Naive thymus-derived CD8-positive, alpha-beta T cell (primary cell): ENCODE results near the gene PPP1R13B. TPM values are rescaled to one million over a fixed set of nuclear protein-coding genes. Genes with fewer than 3 reads are reported as not detected.

Experiments used
- ATAC-seq, 2 donors: fragments of 150-1000 bp; cut with Tn5 transposase in 1 of 2; sonication (Bioruptor Pico), chemical (Tn5 transposase) in 1 of 2; 1 replicate in 1 of 2; 2 replicates in 1 of 2; pipeline ENCODE4 v1.10.0; 2021; ENCODE audit warnings: mild to moderate bottlenecking in 2 of 2, moderate library complexity in 2 of 2
- POLR2A ChIA-PET: fragments of 350-600 bp; sonication (Branson Sonifier 250); formaldehyde crosslinking; loops from one replicate; lab custom pipeline; 2021; ENCODE audit warnings: antibody characterized with exemption; lab: Charles Lee
- DNase-seq, 10 donors: peaks; one replicate each; pipeline versions ENCODE4 v3.0.0 to v3.0.0-alpha.2; 2020 to 2022
- H3K27ac Mint-ChIP-seq, 10 donors: one replicate each; pipeline ENCODE4 v1.8.0; 2020 to 2022; ENCODE audit warnings: mild to moderate bottlenecking in 10 of 10, mixed read lengths in 10 of 10, moderate library complexity in 4 of 10, inconsistent platforms in 1 of 10
- H3K27me3 Mint-ChIP-seq, 5 donors: one replicate each; pipeline ENCODE4 v1.8.0; 2021 to 2022; ENCODE audit warnings: mixed read lengths in 5 of 5
- H3K36me3 Mint-ChIP-seq, 3 donors: one replicate each; pipeline ENCODE4 v1.8.0; 2020 to 2022; ENCODE audit warnings: mixed read lengths in 3 of 3, mild to moderate bottlenecking in 2 of 3, inconsistent platforms in 1 of 3
- H3K4me1 Mint-ChIP-seq, 4 donors: one replicate each; pipeline ENCODE4 v1.8.0; 2021 to 2022; ENCODE audit warnings: mixed read lengths in 4 of 4
- H3K4me3 Mint-ChIP-seq, 10 donors: one replicate each; pipeline ENCODE4 v1.8.0; 2020 to 2022; ENCODE audit warnings: mild to moderate bottlenecking in 10 of 10, mixed read lengths in 10 of 10, moderate library complexity in 6 of 10, inconsistent platforms in 1 of 10
- H3K9me3 Mint-ChIP-seq, 9 donors: one replicate each; pipeline ENCODE4 v1.8.0; 2020 to 2022; ENCODE audit warnings: mixed read lengths in 9 of 9, mild to moderate bottlenecking in 3 of 9, inconsistent platforms in 1 of 9, moderate library complexity in 1 of 9
- polyA plus RNA-seq, 3 donors: library from polyadenylated mRNA; unstranded; fragments of 300-500 nt; fragmentation: Illumina TruSeq; gene quantifications; one replicate each; pipeline ENCODE4 v1.2.3, GENCODE V29; 2021
- total RNA-seq, 8 experiments: library from RNA in 2 of 8; stranded (reverse) in 2 of 8; gene quantifications; one replicate each; pipeline ENCODE4 v1.2.3 and lab custom pipeline; 2021 to 2026

PPP1R13B gene
- total and polyA plus RNA-seq, 5 experiments from 2014 or later, result 2.5 to 40.3 (median 6.8) TPM

- H3K36me3 Mint-ChIP-seq, result peaks cover 0 to 51% (median 11%) of the 10 kb centered on the region in 3 donors
- no peaks in the 10 kb centered on the region for H3K27me3 Mint-ChIP-seq
- POLR2A ChIA-PET, result no interaction called here
- no peak overlapping the region for H3K4me3 Mint-ChIP-seq
- no peaks in the 10 kb centered on the region for H3K9me3 Mint-ChIP-seq
- H3K27ac Mint-ChIP-seq, result no peak overlapping the region
- H3K4me1 Mint-ChIP-seq, result no peaks in the 10 kb centered on the region
- DNase-seq (no peak), ATAC-seq (no peak)
These were observed 106.2 kb downstream of the PPP1R13B start for GRCh38 chr14:103740991-103741689.

GRCh38 chr14:103739793-103740501, 107.4 kb downstream of the PPP1R13B start:
- H3K9me3 Mint-ChIP-seq, result no peaks in the 10 kb centered on the region
- H3K36me3 Mint-ChIP-seq, result peaks cover 0 to 51% (median 11%) of the 10 kb centered on the region in 3 donors
- peak overlapping the region in 1 of 10 donors; percentile 40 for H3K27ac Mint-ChIP-seq
- no peak for DNase-seq
- H3K27me3 Mint-ChIP-seq, result no peaks in the 10 kb centered on the region
- H3K4me3 Mint-ChIP-seq, result no peak overlapping the region
- no peak for ATAC-seq
- POLR2A ChIA-PET, result no interaction called here
- H3K4me1 Mint-ChIP-seq, result no peaks in the 10 kb centered on the region

DNA sequence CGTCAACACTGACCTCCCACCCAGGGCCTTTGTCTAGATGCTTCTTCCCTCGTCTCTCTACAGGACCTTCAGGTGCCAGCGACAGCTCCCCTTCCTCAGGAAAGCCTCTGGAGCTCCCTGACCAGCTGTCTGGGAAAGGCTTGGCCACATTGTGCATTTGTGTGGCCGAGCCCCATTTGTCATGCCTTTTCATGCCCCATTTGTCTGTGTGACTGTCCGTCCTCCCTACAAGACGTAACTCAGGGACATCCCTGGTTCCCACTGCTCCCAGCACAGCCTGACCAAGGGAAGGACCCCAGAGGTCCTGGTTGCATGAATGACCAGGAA, 107.9 kb downstream of the PPP1R13B start:
- no peaks in the 10 kb centered on the region for H3K4me1 Mint-ChIP-seq
- no peaks in the 10 kb centered on the region for H3K9me3 Mint-ChIP-seq
- H3K4me3 Mint-ChIP-seq, result no peak overlapping the region
- POLR2A ChIA-PET, result no interaction called here
- DNase-seq (no peak), ATAC-seq (no peak)
- no peaks in the 10 kb centered on the region for H3K27me3 Mint-ChIP-seq
- peaks cover 0 to 54% (median 9%) of the 10 kb centered on the region in 3 donors for H3K36me3 Mint-ChIP-seq
- H3K27ac Mint-ChIP-seq, result peak overlapping the region in 1 of 10 donors; percentile 40

DNA sequence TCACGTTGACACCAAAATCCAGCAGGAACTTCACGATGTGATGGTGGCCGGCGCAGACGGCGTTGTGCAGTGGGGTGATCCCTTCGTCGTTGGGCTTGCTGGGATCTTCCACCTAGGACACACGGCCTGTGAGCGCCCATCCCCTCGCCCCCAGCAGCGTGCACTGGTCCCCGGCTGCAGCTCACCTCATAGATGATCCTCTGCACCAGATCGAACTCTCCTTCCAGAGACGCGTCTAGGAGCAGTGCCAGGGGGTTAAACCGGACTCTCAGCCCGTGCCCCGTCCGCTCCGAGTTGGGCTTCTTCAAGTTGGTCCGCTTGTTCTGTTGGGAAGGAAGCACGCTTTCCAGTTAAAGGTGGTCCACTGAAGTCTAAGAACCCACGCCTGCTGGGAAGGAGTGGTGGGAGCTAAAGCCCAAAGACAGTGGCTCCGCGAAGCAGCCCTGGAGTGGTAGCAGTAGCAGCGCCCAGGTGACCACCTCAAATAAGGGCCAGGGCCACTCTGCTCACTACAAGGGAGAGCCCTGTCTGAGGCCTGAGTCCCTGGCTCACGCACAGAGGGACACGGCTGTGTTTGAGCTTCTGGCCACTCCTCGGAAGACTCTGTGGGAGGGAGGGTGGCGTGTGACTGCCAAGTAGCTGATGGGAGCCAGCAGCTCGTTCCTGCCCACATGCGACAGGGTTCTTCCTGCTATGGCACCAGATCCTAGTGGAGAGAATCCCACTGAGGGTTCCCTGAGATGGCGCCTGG, 108.5 kb downstream of the PPP1R13B start:
- Mint-ChIP-seq H3K27me3 (no peaks in the 10 kb centered on the region), H3K4me1 (no peaks in the 10 kb centered on the region), H3K4me3 (no peak overlapping the region), H3K36me3 (peaks cover 0 to 54% (median 9%) of the 10 kb centered on the region in 3 donors), H3K9me3 (no peaks in the 10 kb centered on the region), H3K27ac (no peak overlapping the region)
- POLR2A ChIA-PET, result no interaction called here
- DNase-seq, result no peak
- ATAC-seq, result no peak

- no peaks in the 10 kb centered on the region for H3K27me3 Mint-ChIP-seq
- H3K4me1 Mint-ChIP-seq, result no peaks in the 10 kb centered on the region
- no peak overlapping the region for H3K4me3 Mint-ChIP-seq
- POLR2A ChIA-PET, result interaction anchor here (0.6 kb wide), 1 partner anchor 521 kb away, joined by 4 read pairs; no protein-coding TSS in a partner anchor
- ATAC-seq (no peak), DNase-seq (no peak)
- H3K27ac Mint-ChIP-seq, result no peak overlapping the region
- peaks cover 0 to 60% (median 9%) of the 10 kb centered on the region in 3 donors for H3K36me3 Mint-ChIP-seq
- H3K9me3 Mint-ChIP-seq, result no peaks in the 10 kb centered on the region
These were observed 109.2 kb downstream of the PPP1R13B start for GRCh38 chr14:103738166-103738565.

GRCh38 chr14:103737432-103738045, 109.8 kb downstream of the PPP1R13B start:
- Mint-ChIP-seq H3K27ac (no peak overlapping the region), H3K4me1 (no peaks in the 10 kb centered on the region), H3K27me3 (no peaks in the 10 kb centered on the region), H3K4me3 (no peak overlapping the region), H3K9me3 (no peaks in the 10 kb centered on the region), H3K36me3 (peaks cover 0 to 60% (median 7%) of the 10 kb centered on the region in 3 donors)
- no peak for DNase-seq
- no peak for ATAC-seq
- POLR2A ChIA-PET, result interaction anchor here (0.6 kb wide), 1 partner anchor 520 kb away, joined by 4 read pairs; no protein-coding TSS in a partner anchor

- no peak for DNase-seq
- no peaks in the 10 kb centered on the region for H3K27me3 Mint-ChIP-seq
- ATAC-seq, result no peak
- POLR2A ChIA-PET, result no interaction called here
- peaks cover 0 to 53% (median 3%) of the 10 kb centered on the region in 3 donors for H3K36me3 Mint-ChIP-seq
- H3K4me1 Mint-ChIP-seq, result no peaks in the 10 kb centered on the region
- peak overlapping the region in 1 of 10 donors; percentile 15 for H3K27ac Mint-ChIP-seq
- no peaks in the 10 kb centered on the region for H3K9me3 Mint-ChIP-seq
- no peak overlapping the region for H3K4me3 Mint-ChIP-seq
These were observed 110.6 kb downstream of the PPP1R13B start for GRCh38 chr14:103736546-103737431.

- Mint-ChIP-seq H3K4me1 (no peaks in the 10 kb centered on the region), H3K9me3 (no peaks in the 10 kb centered on the region), H3K27me3 (no peaks in the 10 kb centered on the region), H3K27ac (no peak overlapping the region), H3K4me3 (no peak overlapping the region), H3K36me3 (peaks cover 0 to 48% (median 3%) of the 10 kb centered on the region in 3 donors)
- no peak for ATAC-seq
- no peak for DNase-seq
- POLR2A ChIA-PET, result no interaction called here
These were observed 111.4 kb downstream of the PPP1R13B start for GRCh38 chr14:103735815-103736545.

DNA sequence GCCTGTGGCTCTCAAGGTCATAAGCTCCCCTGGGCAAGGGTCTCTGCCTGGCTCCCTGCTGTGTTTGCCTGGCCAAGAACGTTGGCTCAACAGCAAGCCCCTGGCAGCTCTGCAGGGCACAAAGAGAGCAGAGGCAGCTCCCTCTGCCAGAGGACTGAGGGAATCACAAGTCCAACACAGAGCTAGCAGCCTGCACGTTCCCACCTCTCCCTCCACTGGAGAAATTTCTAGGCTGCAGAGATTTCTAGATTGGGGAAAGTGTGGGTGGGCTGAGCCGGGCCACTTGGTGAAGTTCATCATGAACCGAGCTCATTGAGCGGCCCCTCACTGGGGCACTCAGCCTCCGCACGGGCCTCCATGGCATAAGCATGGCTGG, 111.9 kb downstream of the PPP1R13B start:
- Mint-ChIP-seq H3K4me1 (no peaks in the 10 kb centered on the region), H3K27me3 (no peaks in the 10 kb centered on the region), H3K27ac (no peak overlapping the region), H3K36me3 (peaks cover 0 to 45% (median 3%) of the 10 kb centered on the region in 3 donors), H3K4me3 (no peak overlapping the region), H3K9me3 (no peaks in the 10 kb centered on the region)
- no peak for ATAC-seq
- POLR2A ChIA-PET, result no interaction called here
- DNase-seq, result no peak

- Mint-ChIP-seq H3K27me3 (no peaks in the 10 kb centered on the region), H3K36me3 (peaks cover 0 to 41% (median 3%) of the 10 kb centered on the region in 3 donors), H3K4me3 (no peak overlapping the region), H3K27ac (no peak overlapping the region), H3K9me3 (no peaks in the 10 kb centered on the region), H3K4me1 (no peaks in the 10 kb centered on the region)
- POLR2A ChIA-PET, result no interaction called here
- no peak for ATAC-seq
- no peak for DNase-seq
These were observed 112.4 kb downstream of the PPP1R13B start for GRCh38 chr14:103735022-103735421.

GRCh38 chr14:103734081-103734888, 113.1 kb downstream of the PPP1R13B start:
- peak overlapping the region in 3 of 10 donors; percentile 26 to 40 (median 37) for H3K27ac Mint-ChIP-seq
- H3K9me3 Mint-ChIP-seq, result no peaks in the 10 kb centered on the region
- no peak for ATAC-seq
- H3K4me1 Mint-ChIP-seq, result no peaks in the 10 kb centered on the region
- H3K4me3 Mint-ChIP-seq, result no peak overlapping the region
- POLR2A ChIA-PET, result interaction anchor here (0.5 to 2.0 kb wide), 2 partner anchors 19 to 170 kb away, joined by 5 read pairs; partner anchors contain the start of genes XRCC3 and ZFYVE21
- peaks cover 0 to 38% (median 3%) of the 10 kb centered on the region in 3 donors for H3K36me3 Mint-ChIP-seq
- DNase-seq, result no peak
- no peaks in the 10 kb centered on the region for H3K27me3 Mint-ChIP-seq
